AG04450 (cell line): ENCODE measurements around the gene PCMTD2. TPM values are rescaled to one million over a fixed set of nuclear protein-coding genes. Genes with fewer than 3 reads are reported as not detected.
"Not testable (repeated sequence)": the region's sequence is repeated elsewhere in the genome, so short reads cannot be mapped to it uniquely, and the experiment has no call there.

ENCODE experiments used
- CTCF ChIA-PET: fragments of 300-600, 350-600 bp; formaldehyde crosslinking; extraction: SDS; loops from one replicate; lab custom pipeline; 2022; ENCODE audit warnings: antibody characterized with exemption, inconsistent platforms; lab: Charles Lee
- POLR2A ChIA-PET: fragments of 350-600 bp; formaldehyde crosslinking; extraction: SDS; loops from one replicate; lab custom pipeline; 2021; ENCODE audit warnings: antibody characterized with exemption, inconsistent platforms; lab: Yijun Ruan, JAX
- DNase-seq: peaks from one replicate; pipeline ENCODE4 v3.0.0-alpha.2; 2011; ENCODE audit warnings: low read depth, low spot score
- H3K27ac ChIP-seq: one replicate; pipeline ENCODE4 v1.5.1; 2012; ENCODE audit warnings: low read depth, low read length, control low read depth
- H3K27me3 ChIP-seq: one replicate; pipeline ENCODE4 v1.6.0; 2012; ENCODE audit warnings: low read length; ENCODE audit not compliant: control insufficient read depth, insufficient read depth
- H3K4me3 ChIP-seq: 2 replicates; pipeline ENCODE4 v1.5.1; 2011; ENCODE audit warnings: mild to moderate bottlenecking, low read depth, low read length, control low read depth
- H3K9me3 ChIP-seq: 2 replicates; pipeline ENCODE4 v1.5.1; 2012; ENCODE audit warnings: low read length; ENCODE audit not compliant: control insufficient read depth, insufficient read depth
- CTCF ChIP-seq: IDR thresholded peaks from 2 replicates; pipeline ENCODE4 v1.5.1; 2011; ENCODE audit warnings: low read depth, low read length, control low read depth, inconsistent platforms
- polyA plus RNA-seq: library from polyadenylated mRNA; depleted of rRNA; stranded (reverse); fragments of >200 nt; gene quantifications from 2 replicates; pipeline ENCODE4 v1.2.3, GENCODE V29; 2011

PCMTD2 gene
- polyA plus RNA-seq, 1 experiment = 42.7 TPM

- no peak for DNase-seq
- Histone ChIP-seq H3K27me3 (peaks cover 2% of the 10 kb centered on the region), H3K27ac (no peak overlapping the region), H3K4me3 (no peak overlapping the region), H3K9me3 (no peaks in the 10 kb centered on the region; the same call in 1 of the 2 replicates)
- CTCF ChIA-PET = no interaction called here
- no peak for TF ChIP-seq CTCF
- POLR2A ChIA-PET = no interaction called here
Measured at GRCh38 chr20:64234291-64234791, 21.2 kb upstream of the PCMTD2 start.

GRCh38 chr20:64234921-64235565 is 20.5 kb upstream of the PCMTD2 start:
- CTCF ChIA-PET = not testable (repeated sequence)

GRCh38 chr20:64236137-64237088 is 19.1 kb upstream of the PCMTD2 start:
- no peak for DNase-seq
- H3K9me3 ChIP-seq = peaks cover 6% of the 10 kb centered on the region; the same call in 1 of the 2 replicates
- no peak overlapping the region for H3K27ac ChIP-seq
- no peak overlapping the region for H3K4me3 ChIP-seq
- CTCF ChIA-PET = no interaction called here
- H3K27me3 ChIP-seq = peaks cover 2% of the 10 kb centered on the region
- no peak for TF ChIP-seq CTCF
- POLR2A ChIA-PET = no interaction called here

More at GRCh38 chr20:64234921-64235565, 20.5 kb upstream of the PCMTD2 start:
- H3K27ac ChIP-seq, H3K4me3 ChIP-seq, POLR2A ChIA-PET, H3K27me3 ChIP-seq, H3K9me3 ChIP-seq, DNase-seq: not testable (repeated sequence)

- peaks cover 7% of the 10 kb centered on the region for H3K27me3 ChIP-seq
- DNase-seq = no peak
- H3K9me3 ChIP-seq = peaks cover 6% of the 10 kb centered on the region; the same call in 1 of the 2 replicates
- H3K4me3 ChIP-seq = no peak overlapping the region
- no peak overlapping the region for H3K27ac ChIP-seq
- ChIA-PET POLR2A (no interaction called here), CTCF (no interaction called here)
- TF ChIP-seq CTCF = no peak
Measured at GRCh38 chr20:64237316-64237715, 18.2 kb upstream of the PCMTD2 start.

- Histone ChIP-seq H3K27me3 (peaks cover 9% of the 10 kb centered on the region), H3K9me3 (peaks cover 6% of the 10 kb centered on the region; the same call in 1 of the 2 replicates), H3K27ac (no peak overlapping the region), H3K4me3 (no peak overlapping the region)
- TF ChIP-seq CTCF = no peak
- DNase-seq = no peak
- POLR2A ChIA-PET = no interaction called here
- CTCF ChIA-PET = no interaction called here
Measured at GRCh38 chr20:64238115-64238825, 17.3 kb upstream of the PCMTD2 start.
